ENCODE data around the gene LAG3.
A peak's percentile ranks its signal among the peaks of the same experiment; 100 is the strongest.

LAG3 gene

DNA sequence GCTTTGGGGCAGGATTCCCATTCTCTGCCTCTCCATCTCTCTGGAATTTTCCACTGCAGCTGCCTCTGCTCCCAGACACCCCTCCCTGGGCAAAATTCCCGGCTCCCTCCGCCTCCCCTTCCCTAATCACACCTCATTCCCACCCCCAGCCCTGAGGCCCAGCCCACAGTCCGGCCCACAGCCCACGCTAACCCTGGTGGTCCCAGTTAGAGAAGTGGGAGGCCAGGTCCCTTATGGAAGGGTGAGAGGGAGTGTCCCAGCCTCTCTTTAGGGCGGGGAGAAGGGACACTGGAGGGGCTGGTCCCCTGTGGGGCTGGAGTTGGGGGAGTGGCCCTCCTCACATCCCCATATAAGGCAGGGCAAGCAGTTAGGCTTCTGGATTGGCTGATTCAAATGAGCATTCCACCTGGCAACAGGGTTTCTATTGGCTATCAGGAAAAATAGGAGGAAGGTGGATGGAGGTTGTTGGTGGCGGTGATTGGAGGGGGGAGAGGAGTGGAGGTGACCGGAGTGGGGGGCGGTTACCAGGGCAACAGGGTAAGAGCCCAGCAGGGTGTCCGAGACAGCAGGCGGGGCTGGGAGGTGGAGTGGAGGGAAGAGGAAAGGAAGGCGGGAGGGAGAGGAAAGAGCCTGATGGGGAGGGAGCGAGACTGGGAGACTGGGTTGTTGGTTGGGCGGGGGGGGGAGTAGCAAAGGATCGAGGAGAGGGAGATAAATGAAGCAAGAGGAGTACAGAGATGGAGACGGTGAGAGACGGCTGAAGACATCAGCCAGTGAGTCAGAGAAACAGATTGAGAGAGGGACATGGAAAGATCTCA, 8.1 kb upstream of the LAG3 start:
- ATAC-seq (ENCODE audit: low read depth) (peak; percentile 78), DNase-seq (ENCODE audit: low spot score in 2 of 2) (peak in 1 of 2 donors; percentile 49)
- H3K4me1 Mint-ChIP-seq, result peaks cover 22% of the 10 kb centered on the region
- H3K27me3 Mint-ChIP-seq, result peaks cover 29% of the 10 kb centered on the region
- no peak overlapping the region for H3K27ac Mint-ChIP-seq
- H3K4me3 Mint-ChIP-seq, result peak overlapping the region; percentile 37
- H3K36me3 Mint-ChIP-seq, result peaks cover 2% of the 10 kb centered on the region
- no peaks in the 10 kb centered on the region for H3K9me3 Mint-ChIP-seq

DNA sequence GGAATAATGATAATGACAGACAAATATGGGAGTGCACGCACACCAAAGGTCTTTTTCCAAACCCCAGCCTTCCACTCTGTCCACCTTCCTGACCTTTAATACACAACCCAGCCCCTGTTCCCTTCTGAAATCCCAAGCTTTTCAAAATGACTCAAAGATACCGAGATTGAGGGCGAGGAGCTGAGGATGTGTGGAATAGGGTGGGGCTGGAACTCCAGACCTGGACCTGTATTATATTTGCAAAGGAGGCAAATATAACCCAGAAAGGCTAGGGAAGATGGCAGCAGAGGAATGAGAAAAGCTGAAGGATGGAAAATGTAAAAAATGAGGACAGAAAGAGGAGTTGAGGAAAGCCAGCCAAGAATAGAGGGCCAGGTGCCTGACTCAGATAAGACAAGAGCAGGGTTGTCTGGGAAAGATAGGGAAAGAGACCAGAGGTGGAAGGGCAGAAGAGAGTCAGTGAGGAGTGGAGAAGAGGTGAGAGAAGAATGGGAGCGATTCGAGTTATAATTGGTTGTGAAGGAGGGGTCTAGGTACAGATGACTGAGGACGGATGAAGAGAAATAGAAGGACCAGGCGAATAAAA, 7.2 kb upstream of the LAG3 start:
- Mint-ChIP-seq H3K36me3 (peaks cover 2% of the 10 kb centered on the region), H3K4me3 (peak overlapping the region; percentile 62), H3K4me1 (peaks cover 22% of the 10 kb centered on the region), H3K27ac (peak overlapping the region; percentile 0), H3K27me3 (peaks cover 35% of the 10 kb centered on the region), H3K9me3 (no peaks in the 10 kb centered on the region)
- DNase-seq (ENCODE audit: low spot score in 2 of 2), result no peak
- ATAC-seq (ENCODE audit: low read depth), result no peak

DNA sequence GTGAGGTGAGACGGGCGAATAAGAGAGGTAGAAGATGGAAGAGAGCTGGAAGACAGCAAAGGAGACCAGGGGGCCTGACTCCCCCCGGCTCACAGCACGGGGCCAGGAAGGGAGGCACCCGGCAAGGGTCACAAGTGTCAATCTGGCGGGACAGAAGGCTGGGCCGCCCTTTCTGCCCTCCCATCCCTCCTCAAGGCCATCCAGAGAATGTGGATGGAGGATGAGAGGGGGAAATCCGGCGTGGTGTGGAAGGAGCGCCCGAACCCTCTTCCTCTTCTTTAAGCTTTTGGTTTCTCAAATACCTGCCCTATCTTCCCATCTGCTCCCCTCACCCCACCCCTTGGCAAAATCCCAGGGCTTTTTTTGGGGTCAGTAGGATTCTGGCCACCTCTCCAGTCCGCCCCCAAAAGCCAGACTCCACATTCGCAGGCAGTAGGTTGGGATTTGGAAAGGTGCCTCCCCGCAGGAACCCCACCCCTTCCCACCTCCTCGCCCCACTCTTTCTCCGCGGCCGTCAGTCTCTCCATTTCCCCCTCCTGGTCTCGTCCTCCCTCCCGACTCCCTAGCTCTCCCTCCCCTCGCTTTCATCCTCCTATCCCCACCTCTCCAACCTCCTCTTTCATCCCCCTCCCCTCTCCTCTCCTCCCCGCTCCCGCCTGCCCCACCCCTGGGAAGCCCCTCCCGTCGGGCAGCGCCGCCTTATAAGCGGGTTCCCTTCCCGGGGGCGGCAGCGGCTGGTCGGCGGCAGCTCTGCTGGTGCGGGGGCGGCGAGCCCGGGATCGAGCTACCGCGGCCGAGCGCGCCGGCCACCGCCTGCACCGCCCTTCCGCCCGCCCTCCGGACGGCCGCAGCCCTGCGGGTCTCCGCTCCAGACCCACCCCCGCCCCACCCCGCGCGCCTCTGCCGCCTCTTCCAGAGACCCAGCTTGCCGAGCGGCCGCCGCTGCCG, 6.4 kb upstream of the LAG3 start, which contains the start of gene PTMS:
TSS of gene PTMS (plus strand) at position 730 of the 948 bp plus-strand sequence. CDS start 343 bp downstream, outside the sequence.
- no peaks in the 10 kb centered on the region for H3K9me3 Mint-ChIP-seq
- peaks cover 2% of the 10 kb centered on the region for H3K36me3 Mint-ChIP-seq
- DNase-seq (ENCODE audit: low spot score in 2 of 2), result no peak
- peaks cover 40% of the 10 kb centered on the region for H3K27me3 Mint-ChIP-seq
- H3K27ac Mint-ChIP-seq, result peak within 1 kb of the TSS; percentile 49
- peak within 1 kb of the TSS; percentile 93 for H3K4me3 Mint-ChIP-seq
- ATAC-seq (ENCODE audit: low read depth), result peak; percentile 9
- H3K4me1 Mint-ChIP-seq, result peaks cover 22% of the 10 kb centered on the region

DNA sequence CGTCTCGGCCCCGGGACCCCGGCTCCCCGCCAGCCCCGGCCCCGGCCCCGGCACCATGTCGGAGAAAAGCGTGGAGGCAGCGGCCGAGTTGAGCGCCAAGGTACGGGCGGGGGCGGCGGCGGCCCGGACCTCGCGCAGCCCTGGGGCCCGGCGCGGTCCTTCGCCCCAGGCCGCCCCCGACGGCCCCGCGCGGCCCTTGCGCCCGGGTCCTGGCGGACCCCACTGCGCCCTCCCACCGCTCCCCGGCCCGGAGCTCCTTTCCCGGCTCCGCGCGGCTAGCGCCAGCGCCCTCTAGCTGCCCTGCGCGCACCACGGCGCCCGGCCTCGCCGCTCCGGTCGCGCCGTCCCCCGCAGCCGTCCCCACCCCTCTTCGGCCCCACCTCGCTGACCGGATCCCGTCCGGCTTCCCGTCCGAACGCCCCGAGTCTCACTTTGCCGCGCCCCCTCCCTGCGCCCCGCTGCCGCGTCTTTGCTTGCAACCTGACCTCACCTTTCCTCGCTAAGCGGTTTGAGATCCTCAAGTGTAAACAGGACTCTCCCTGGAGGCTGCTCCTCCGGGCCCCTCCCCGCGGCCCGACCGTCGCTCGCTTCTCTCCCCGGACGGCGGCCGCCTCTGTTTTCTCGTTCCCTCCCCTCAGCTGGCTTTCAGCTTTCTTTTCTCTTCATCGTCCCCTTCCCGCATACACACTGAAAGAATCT, 5.5 kb upstream of the LAG3 start:
- peak overlapping the region; percentile 49 for H3K27ac Mint-ChIP-seq

DNA sequence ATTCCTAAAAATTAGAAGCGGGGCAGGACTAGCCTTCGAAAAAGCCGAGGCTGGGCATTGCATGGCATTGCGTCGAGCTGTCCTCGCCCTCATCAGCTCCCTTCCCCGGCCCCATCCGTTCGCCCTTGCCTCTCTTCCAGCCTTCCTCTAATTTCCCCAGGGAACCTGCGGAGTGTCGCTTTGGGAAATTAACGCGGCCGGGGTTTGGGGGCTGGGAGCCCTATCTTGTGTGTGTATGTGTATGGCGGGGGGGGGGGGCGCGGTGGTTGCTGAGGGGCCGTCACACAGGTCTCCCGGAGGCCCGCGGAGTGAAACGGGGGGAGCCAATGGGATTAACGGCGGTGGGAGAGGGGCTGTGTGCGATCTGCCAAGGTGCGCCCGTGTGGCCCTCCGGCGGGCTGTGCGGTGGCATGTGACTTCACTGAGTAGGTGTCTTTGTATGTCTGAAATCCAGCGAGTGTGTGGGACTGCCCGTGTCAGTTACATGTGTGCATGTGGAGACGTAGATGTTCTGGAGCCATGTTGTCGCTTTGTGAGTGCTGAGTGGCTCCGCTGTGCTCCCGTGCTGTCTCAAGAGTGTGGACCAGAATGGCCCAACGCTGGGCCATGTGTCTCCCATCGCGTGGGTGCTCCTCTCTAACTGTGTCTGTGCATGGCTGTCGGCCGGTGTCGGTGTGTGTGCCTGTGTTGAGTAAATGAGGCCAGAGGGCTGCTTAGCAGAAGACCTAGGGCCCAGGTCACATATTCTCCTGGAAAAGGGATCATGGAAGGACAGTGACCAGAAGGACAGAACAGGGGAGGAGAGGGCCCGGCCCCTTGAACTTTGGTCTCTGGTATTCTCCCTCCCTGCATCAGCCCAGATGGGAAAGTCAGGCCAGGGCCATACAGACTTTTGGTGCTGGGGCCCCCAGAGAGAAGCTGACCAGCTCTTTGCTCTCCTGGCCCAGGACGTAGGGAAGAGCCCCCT, 4.7 kb upstream of the LAG3 start:
- peaks cover 28% of the 10 kb centered on the region for H3K4me1 Mint-ChIP-seq
- peak overlapping the region; percentile 49 for H3K27ac Mint-ChIP-seq
- no peaks in the 10 kb centered on the region for H3K36me3 Mint-ChIP-seq
- no peak for DNase-seq (ENCODE audit: low spot score in 2 of 2)
- ATAC-seq (ENCODE audit: low read depth), result no peak
- peak overlapping the region; percentile 93 for H3K4me3 Mint-ChIP-seq
- H3K9me3 Mint-ChIP-seq, result no peaks in the 10 kb centered on the region
- H3K27me3 Mint-ChIP-seq, result peaks cover 43% of the 10 kb centered on the region

More for the DNA sequence above, 5.5 kb upstream of the LAG3 start:
- no peaks in the 10 kb centered on the region for H3K9me3 Mint-ChIP-seq
- H3K4me3 Mint-ChIP-seq, result peak overlapping the region; percentile 93
- H3K27me3 Mint-ChIP-seq, result peaks cover 43% of the 10 kb centered on the region
- peaks cover 23% of the 10 kb centered on the region for H3K4me1 Mint-ChIP-seq
- H3K36me3 Mint-ChIP-seq, result peaks cover 2% of the 10 kb centered on the region
- peak; percentile 74 for ATAC-seq (ENCODE audit: low read depth)
- DNase-seq (ENCODE audit: low spot score in 2 of 2), result peak; percentile 46 to 64

DNA sequence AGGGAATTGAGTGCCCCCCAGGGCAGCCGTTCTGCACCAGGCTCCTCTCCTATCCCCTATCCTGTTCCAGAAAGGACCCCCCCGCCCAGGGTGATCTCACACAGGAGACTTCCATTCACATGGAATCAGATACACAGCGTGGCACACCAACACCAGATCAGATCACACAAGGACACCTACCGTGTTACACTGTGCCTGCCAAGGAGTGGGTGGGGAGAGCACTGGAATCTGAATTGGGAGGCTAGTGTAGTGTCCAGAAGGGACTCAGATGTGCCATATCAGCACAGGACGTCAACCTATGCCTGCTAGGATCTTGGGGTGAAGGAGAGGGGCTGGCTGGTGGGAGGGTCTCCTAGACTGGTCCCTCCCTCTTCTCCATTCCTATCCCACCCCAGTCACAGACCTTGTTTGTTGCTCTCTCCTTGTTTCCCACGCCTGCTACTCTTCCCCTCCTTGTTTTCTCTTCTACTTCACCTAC, 3.8 kb upstream of the LAG3 start:
- H3K9me3 Mint-ChIP-seq, result no peaks in the 10 kb centered on the region
- H3K4me3 Mint-ChIP-seq, result peak overlapping the region; percentile 1
- no peaks in the 10 kb centered on the region for H3K36me3 Mint-ChIP-seq
- no peak overlapping the region for H3K27ac Mint-ChIP-seq
- no peak for ATAC-seq (ENCODE audit: low read depth)
- peaks cover 31% of the 10 kb centered on the region for H3K4me1 Mint-ChIP-seq
- DNase-seq (ENCODE audit: low spot score in 2 of 2), result no peak
- peaks cover 47% of the 10 kb centered on the region for H3K27me3 Mint-ChIP-seq

DNA sequence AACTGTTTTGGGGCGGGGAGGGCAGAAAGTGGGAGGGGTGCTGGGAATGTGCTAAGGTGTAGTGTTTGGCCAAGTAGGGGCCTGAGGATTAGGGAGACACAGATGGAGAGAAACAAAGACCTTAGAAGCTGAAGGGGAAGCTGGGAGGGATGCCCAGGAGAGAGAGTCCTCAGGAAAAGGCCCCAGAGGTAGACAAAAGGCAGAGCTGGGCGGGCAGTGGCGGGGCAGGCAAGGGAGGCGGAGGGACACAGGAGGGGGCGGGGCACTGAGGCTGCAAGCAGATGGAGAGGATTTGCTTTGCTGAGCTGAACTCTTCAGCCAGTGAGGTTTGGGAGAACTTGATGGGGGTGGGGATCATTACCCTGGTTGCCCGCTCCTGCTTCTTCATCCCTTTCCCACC, 3.3 kb upstream of the LAG3 start:
- Mint-ChIP-seq H3K36me3 (no peaks in the 10 kb centered on the region), H3K9me3 (no peaks in the 10 kb centered on the region), H3K27me3 (peaks cover 47% of the 10 kb centered on the region), H3K27ac (no peak overlapping the region), H3K4me1 (peaks cover 30% of the 10 kb centered on the region), H3K4me3 (no peak overlapping the region)
- DNase-seq (ENCODE audit: low spot score in 2 of 2) (no peak), ATAC-seq (ENCODE audit: low read depth) (no peak)

DNA sequence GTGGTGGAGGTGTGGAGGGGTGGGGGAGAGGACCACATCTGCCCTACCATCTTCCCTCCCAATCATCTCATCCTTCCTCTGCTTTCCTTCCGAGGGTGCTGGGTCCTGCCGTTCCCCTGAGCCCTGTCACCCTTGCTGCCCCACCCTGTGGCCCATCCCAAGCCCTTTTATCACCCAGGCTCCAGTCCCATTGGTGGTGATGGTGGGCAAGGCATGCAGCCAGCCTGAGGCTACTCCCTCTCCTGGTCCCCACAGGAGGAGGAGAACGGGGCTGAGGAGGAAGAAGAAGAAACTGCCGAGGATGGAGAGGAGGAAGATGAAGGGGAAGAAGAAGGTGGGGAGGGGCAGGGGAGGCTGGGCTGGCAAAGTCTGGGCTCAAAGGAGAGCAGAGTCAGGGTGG, 2.7 kb upstream of the LAG3 start:
- no peak overlapping the region for H3K4me3 Mint-ChIP-seq
- no peak overlapping the region for H3K27ac Mint-ChIP-seq
- H3K9me3 Mint-ChIP-seq, result no peaks in the 10 kb centered on the region
- H3K36me3 Mint-ChIP-seq, result no peaks in the 10 kb centered on the region
- H3K27me3 Mint-ChIP-seq, result peaks cover 45% of the 10 kb centered on the region
- no peak for ATAC-seq (ENCODE audit: low read depth)
- no peak for DNase-seq (ENCODE audit: low spot score in 2 of 2)
- peaks cover 27% of the 10 kb centered on the region for H3K4me1 Mint-ChIP-seq

DNA sequence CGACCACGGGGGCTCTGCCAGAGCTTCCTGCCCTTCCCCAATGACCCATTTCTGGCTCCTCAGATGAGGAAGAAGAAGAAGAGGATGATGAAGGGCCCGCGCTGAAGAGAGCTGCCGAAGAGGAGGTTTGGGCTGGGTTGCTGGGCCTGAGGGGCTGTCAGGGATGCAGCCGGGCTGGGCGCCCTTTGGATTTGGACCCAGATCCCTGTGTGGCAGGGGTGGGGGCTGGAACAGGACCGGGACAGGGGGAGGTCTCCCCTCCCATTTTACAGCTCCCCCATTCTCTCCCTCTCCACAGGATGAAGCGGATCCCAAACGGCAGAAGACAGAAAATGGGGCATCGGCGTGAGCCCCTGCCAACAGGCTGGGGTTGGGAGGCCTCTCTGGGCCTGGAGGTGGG, 2.2 kb upstream of the LAG3 start:
- Mint-ChIP-seq H3K4me1 (peaks cover 27% of the 10 kb centered on the region), H3K4me3 (no peak overlapping the region), H3K9me3 (no peaks in the 10 kb centered on the region), H3K27ac (no peak overlapping the region), H3K27me3 (peaks cover 48% of the 10 kb centered on the region), H3K36me3 (no peaks in the 10 kb centered on the region)
- no peak for ATAC-seq (ENCODE audit: low read depth)
- no peak for DNase-seq (ENCODE audit: low spot score in 2 of 2)

DNA sequence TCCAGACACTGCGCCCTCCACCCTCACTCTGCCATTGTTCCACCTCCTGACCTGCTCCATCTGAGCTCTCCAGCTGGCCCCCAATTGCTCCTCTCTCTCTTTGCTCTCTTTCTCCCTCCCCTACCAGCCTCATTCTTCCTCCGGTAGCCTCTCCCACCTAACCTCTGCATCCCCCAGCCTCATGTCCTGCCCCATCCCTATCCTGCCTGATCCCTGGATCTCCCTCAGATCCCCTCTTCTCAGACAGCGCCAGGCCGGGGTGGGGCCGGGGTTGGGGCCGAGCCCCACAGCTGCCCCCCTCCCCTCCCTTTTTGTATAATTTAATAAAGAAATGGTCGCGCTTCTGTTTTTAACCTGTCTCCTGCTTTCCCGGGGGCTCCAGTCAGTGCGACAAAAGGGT, 1.7 kb upstream of the LAG3 start:
- no peak overlapping the region for H3K27ac Mint-ChIP-seq
- H3K4me1 Mint-ChIP-seq, result peaks cover 22% of the 10 kb centered on the region
- H3K36me3 Mint-ChIP-seq, result no peaks in the 10 kb centered on the region
- no peak overlapping the region for H3K4me3 Mint-ChIP-seq
- DNase-seq (ENCODE audit: low spot score in 2 of 2) (no peak), ATAC-seq (ENCODE audit: low read depth) (no peak)
- H3K9me3 Mint-ChIP-seq, result no peaks in the 10 kb centered on the region
- peaks cover 47% of the 10 kb centered on the region for H3K27me3 Mint-ChIP-seq

DNA sequence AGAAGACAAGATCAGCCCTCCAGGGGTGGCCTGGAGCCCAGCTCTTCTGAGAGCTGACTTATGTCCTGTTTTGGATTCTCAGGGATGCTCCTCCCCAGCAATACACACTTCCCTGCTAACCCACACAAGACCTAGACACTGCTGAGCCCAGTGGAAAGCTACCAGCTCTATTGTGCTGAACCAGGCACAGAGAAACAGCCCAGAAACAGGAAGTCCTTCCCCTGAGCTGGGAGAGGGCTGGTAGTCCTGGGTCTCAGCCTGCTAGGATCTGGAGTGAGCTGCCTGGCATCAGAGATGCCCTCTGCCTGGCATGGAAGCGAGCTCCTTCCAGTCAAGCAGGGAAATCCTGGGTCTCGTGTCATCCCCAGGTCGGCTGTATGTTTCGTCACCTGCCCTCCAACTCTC, 1.2 kb upstream of the LAG3 start:
- Mint-ChIP-seq H3K36me3 (no peaks in the 10 kb centered on the region), H3K9me3 (no peaks in the 10 kb centered on the region), H3K4me3 (no peak overlapping the region), H3K4me1 (peaks cover 22% of the 10 kb centered on the region), H3K27ac (no peak overlapping the region), H3K27me3 (peaks cover 50% of the 10 kb centered on the region)
- ATAC-seq (ENCODE audit: low read depth), result no peak
- DNase-seq (ENCODE audit: low spot score in 2 of 2), result no peak

DNA sequence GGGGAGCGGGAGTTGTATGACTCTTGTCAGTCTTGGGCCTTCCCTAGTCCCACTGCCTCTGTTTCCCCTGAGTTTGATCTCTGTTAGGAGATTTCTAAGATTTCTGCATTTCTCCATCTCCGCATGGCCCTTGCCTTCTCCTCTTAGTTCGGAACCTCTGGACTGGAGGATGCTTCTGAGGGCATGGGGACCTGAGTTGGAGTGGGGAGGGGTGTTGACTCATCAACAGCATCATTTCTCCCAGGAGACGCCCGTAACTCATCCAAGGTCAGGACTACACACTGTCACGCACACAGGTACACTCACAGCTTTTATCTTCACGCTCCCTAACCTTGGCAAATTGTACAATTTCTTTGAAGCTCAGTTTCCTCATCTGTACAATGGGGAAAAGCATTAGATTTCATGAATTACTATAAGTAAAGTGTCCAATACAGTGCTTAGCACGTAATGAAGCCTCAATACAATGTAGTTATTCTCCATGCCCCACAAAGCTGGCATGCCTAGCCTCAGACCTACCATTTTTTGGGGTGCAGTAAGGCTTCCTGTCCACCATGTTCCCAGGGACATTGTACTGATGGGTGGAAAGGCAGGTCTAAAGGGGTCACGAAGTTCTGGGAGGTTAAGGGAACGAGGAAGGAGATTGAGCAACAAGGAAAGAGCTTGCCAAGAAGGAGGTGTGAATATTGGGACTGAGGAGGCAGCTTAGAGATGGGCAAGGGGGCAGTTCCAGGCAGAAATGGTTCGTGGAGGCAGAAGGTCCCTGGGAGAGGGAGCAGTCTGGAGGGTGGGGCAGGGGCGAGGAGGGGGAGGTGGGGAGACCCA, 600 bp upstream of the LAG3 start:
- Mint-ChIP-seq H3K27ac (no peak overlapping the region), H3K27me3 (peaks cover 55% of the 10 kb centered on the region), H3K4me1 (peaks cover 24% of the 10 kb centered on the region), H3K9me3 (no peaks in the 10 kb centered on the region), H3K4me3 (peak overlapping the region; percentile 36), H3K36me3 (no peaks in the 10 kb centered on the region)
- ATAC-seq (ENCODE audit: low read depth), result no peak
- no peak for DNase-seq (ENCODE audit: low spot score in 2 of 2)
